HEK293 (cell line): ENCODE measurements around the gene PTPRA.
A peak's percentile ranks its signal among the peaks of the same experiment; 100 is the strongest.

ENCODE experiments used
- CTCF ChIA-PET: fragments of 350-600 bp; formaldehyde crosslinking; extraction: SDS; loops from one replicate; lab custom pipeline; 2021; ENCODE audit warnings: antibody characterized with exemption; lab: Yijun Ruan, JAX
- POLR2A ChIA-PET: fragments of 300-600 bp; formaldehyde crosslinking; extraction: SDS; loops from one replicate; lab custom pipeline; 2020; ENCODE audit warnings: antibody characterized with exemption, inconsistent platforms; lab: Yijun Ruan, JAX
- H3K27ac ChIP-seq: fragments of 200-500 bp; sonication (Bioruptor generic); 2 replicates; pipeline ENCODE4 v1.5.1; 2014; ENCODE audit warnings: low read depth, low read length, control low read depth, inconsistent platforms; ENCODE audit errors: extremely low read depth
- H3K36me3 ChIP-seq, 2 experiments: fragments of 200-500 bp in 1 of 2; sonication (Bioruptor generic) in 1 of 2; 1 replicate in 1 of 2; 2 replicates in 1 of 2; pipeline ENCODE4 v1.5.1; 2014 to 2017; ENCODE audit warnings: inconsistent platforms in 2 of 2, low read length in 2 of 2; ENCODE audit not compliant: control insufficient read depth in 2 of 2, insufficient read depth in 1 of 2
- H3K4me1 ChIP-seq: fragments of 200-500 bp; sonication (Bioruptor generic); 2 replicates; pipeline ENCODE4 v1.5.1; 2014; ENCODE audit warnings: mild to moderate bottlenecking, low read length, inconsistent platforms; ENCODE audit not compliant: control insufficient read depth, insufficient read depth
- H3K4me3 ChIP-seq: 2 replicates; pipeline ENCODE4 v1.5.1; 2011; ENCODE audit warnings: low read depth, mild to moderate bottlenecking, control low read depth, low read length, moderate library complexity
- H3K9me3 ChIP-seq: fragments of 200-500 bp; sonication (Bioruptor generic); 2 replicates; pipeline ENCODE4 v1.5.1; 2014; ENCODE audit warnings: low read depth, low read length, inconsistent platforms; ENCODE audit not compliant: control insufficient read depth, insufficient read depth
- GLIS1 ChIP-seq: fragments of 450-650 bp; formaldehyde crosslinking; IDR thresholded peaks from 2 replicates; pipeline ENCODE4 v1.5.1; 2016; ENCODE audit warnings: missing biosample characterization, missing genetic modification characterization
- ZBTB44 ChIP-seq: fragments of 450-650 bp; IDR thresholded peaks from 2 replicates; pipeline ENCODE4 v1.5.1; 2018; ENCODE audit warnings: missing biosample characterization, mild to moderate bottlenecking, missing genetic modification characterization
- ZIC2 ChIP-seq: fragments of 450-650 bp; formaldehyde crosslinking; IDR thresholded peaks from 2 replicates; pipeline ENCODE4 v1.5.1; 2016; ENCODE audit warnings: missing biosample characterization, missing genetic modification characterization
- ZNF112 ChIP-seq: fragments of 450-650 bp; formaldehyde crosslinking; IDR thresholded peaks from 2 replicates; pipeline ENCODE4 v1.5.0; 2017; ENCODE audit warnings: missing biosample characterization, missing genetic modification characterization
- ZNF423 ChIP-seq: fragments of 450-650 bp; formaldehyde crosslinking; IDR thresholded peaks from 2 replicates; pipeline ENCODE4 v1.5.1; 2016; ENCODE audit warnings: missing biosample characterization, missing genetic modification characterization
- ZNF473 ChIP-seq: fragments of 450-650 bp; formaldehyde crosslinking; IDR thresholded peaks from 2 replicates; pipeline ENCODE4 v1.5.1; 2017; ENCODE audit warnings: missing biosample characterization, missing genetic modification characterization
- ZNF530 ChIP-seq: fragments of 450-650 bp; formaldehyde crosslinking; IDR thresholded peaks from 2 replicates; pipeline ENCODE4 v1.5.1; 2016; ENCODE audit warnings: low read depth, missing biosample characterization, missing genetic modification characterization
- ZNF558 ChIP-seq: fragments of 450-650 bp; formaldehyde crosslinking; IDR thresholded peaks from 2 replicates; pipeline ENCODE4 v1.5.1; 2016; ENCODE audit warnings: missing biosample characterization, missing genetic modification characterization
- ZNF571 ChIP-seq: fragments of 450-650 bp; formaldehyde crosslinking; IDR thresholded peaks from 2 replicates; pipeline ENCODE4 v1.5.0; 2017; ENCODE audit warnings: missing biosample characterization, missing genetic modification characterization
- ZNF660 ChIP-seq: fragments of 450-650 bp; IDR thresholded peaks from 2 replicates; pipeline ENCODE4 v1.5.1; 2018; ENCODE audit warnings: missing biosample characterization, mild to moderate bottlenecking, missing genetic modification characterization
- ZNF837 ChIP-seq: fragments of 450-650 bp; formaldehyde crosslinking; IDR thresholded peaks from 2 replicates; pipeline ENCODE4 v1.5.1; 2016; ENCODE audit warnings: missing biosample characterization, missing genetic modification characterization
- ZSCAN23 ChIP-seq: fragments of 450-650 bp; formaldehyde crosslinking; IDR thresholded peaks from 2 replicates; pipeline ENCODE4 v1.5.1; 2016; ENCODE audit warnings: missing biosample characterization, missing genetic modification characterization
- TF ChIP-seq, protein P1 (sequence below): fragments of 450-650 bp; formaldehyde crosslinking; IDR thresholded peaks from 2 replicates; pipeline ENCODE4 v1.5.1; 2017; ENCODE audit warnings: missing biosample characterization, missing genetic modification characterization

The PTPRA gene

GRCh38 chr20:2849529-2849928, 23.8 kb upstream of the PTPRA start:
- H3K36me3 ChIP-seq = peaks cover 0 to 6% of the 10 kb centered on the region in 2 experiments; a peak in 2 of 3 replicates
- no peak overlapping the region for H3K4me3 ChIP-seq
- no peak overlapping the region for H3K27ac ChIP-seq
- ChIA-PET POLR2A (no interaction called here), CTCF (interaction anchor here (0.6 to 12.0 kb wide), 5 partner anchors 93 to 164 kb away, joined by 3 to 159 read pairs (median 3); no protein-coding TSS in a partner anchor)
- no peaks in the 10 kb centered on the region for H3K4me1 ChIP-seq
- no peak for TF ChIP-seq ZNF558 (tag by site-specific recombination)
- TF ChIP-seq ZNF660 (tag by site-specific recombination) = no peak
- no peaks in the 10 kb centered on the region for H3K9me3 ChIP-seq

GRCh38 chr20:2851086-2851485, 22.2 kb upstream of the PTPRA start:
- Histone ChIP-seq H3K36me3 (peaks cover 0 to 4% of the 10 kb centered on the region in 2 experiments; a peak in 2 of 3 replicates), H3K4me3 (no peak overlapping the region), H3K9me3 (no peaks in the 10 kb centered on the region), H3K27ac (no peak overlapping the region), H3K4me1 (no peaks in the 10 kb centered on the region)
- ChIA-PET CTCF (interaction anchor here (0.9 to 12.0 kb wide), 14 partner anchors 10 to 163 kb away, joined by 3 to 159 read pairs (median 7); partner anchors contain the start of genes PCED1A and VPS16), POLR2A (interaction anchor here (0.7 kb wide), 1 partner anchor 414 kb away, joined by 4 read pairs; no protein-coding TSS in a partner anchor)
- no peak for TF ChIP-seq ZNF112 (tag by site-specific recombination)
- no peak for TF ChIP-seq ZNF571 (tag by site-specific recombination)
- TF ChIP-seq ZSCAN23 (tag by site-specific recombination) = no peak
- no peak for TF ChIP-seq ZNF558 (tag by site-specific recombination)

DNA sequence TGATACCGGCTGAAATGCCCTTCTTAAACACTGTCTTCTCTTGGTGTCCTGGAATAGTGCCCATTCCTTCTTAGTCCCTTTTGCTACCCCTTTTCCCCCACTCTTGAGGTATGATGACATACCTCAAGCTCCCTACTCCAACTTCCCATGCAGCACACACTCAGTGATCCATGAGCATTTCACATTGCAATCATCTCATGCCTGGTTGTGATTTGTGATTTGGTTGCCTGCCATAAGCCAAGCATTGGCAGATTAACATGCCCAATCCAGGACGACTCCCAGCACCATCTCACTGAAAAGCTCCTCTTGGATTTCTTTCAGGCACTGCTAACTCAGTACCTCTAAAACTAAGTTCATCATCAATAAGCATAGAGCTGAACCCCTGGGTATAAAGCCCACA, 14.7 kb upstream of the PTPRA start:
- Histone ChIP-seq H3K4me1 (no peaks in the 10 kb centered on the region), H3K27ac (no peak overlapping the region), H3K4me3 (no peak overlapping the region), H3K36me3 (peaks cover 0 to 21% of the 10 kb centered on the region in 2 experiments; a peak in 2 of 3 replicates)
- POLR2A ChIA-PET = interaction anchor here (0.5 kb wide), 1 partner anchor 125 kb away, joined by 3 read pairs; no protein-coding TSS in a partner anchor
- CTCF ChIA-PET = interaction anchor here (0.5 to 2.0 kb wide), 5 partner anchors 11 to 145 kb away, joined by 3 to 8 read pairs (median 3); no protein-coding TSS in a partner anchor
- no peak for TF ChIP-seq ZNF837
- TF ChIP-seq, protein P1, sequence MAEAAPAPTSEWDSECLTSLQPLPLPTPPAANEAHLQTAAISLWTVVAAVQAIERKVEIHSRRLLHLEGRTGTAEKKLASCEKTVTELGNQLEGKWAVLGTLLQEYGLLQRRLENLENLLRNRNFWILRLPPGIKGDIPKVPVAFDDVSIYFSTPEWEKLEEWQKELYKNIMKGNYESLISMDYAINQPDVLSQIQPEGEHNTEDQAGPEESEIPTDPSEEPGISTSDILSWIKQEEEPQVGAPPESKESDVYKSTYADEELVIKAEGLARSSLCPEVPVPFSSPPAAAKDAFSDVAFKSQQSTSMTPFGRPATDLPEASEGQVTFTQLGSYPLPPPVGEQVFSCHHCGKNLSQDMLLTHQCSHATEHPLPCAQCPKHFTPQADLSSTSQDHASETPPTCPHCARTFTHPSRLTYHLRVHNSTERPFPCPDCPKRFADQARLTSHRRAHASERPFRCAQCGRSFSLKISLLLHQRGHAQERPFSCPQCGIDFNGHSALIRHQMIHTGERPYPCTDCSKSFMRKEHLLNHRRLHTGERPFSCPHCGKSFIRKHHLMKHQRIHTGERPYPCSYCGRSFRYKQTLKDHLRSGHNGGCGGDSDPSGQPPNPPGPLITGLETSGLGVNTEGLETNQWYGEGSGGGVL (tag by site-specific recombination) = 0 out of 2 replicates have a peak, but pooled peaks have one; percentile 10
- no peak for TF ChIP-seq ZNF530 (tag by site-specific recombination)
- no peak for TF ChIP-seq ZNF473 (tag by site-specific recombination)
- TF ChIP-seq ZNF423 = no peak
- TF ChIP-seq, all 188 proteins: peak for 1
- H3K9me3 ChIP-seq = no peaks in the 10 kb centered on the region

- TF ChIP-seq ZIC2 (tag by site-specific recombination) = peak; percentile 95
- no peak for TF ChIP-seq ZBTB44
- 0 out of 2 replicates have a peak, but pooled peaks have one; percentile 16 for TF ChIP-seq GLIS1 (tag by site-specific recombination)
- CTCF ChIA-PET = interaction anchor here (0.5 to 2.0 kb wide), 4 partner anchors 10 to 141 kb away, joined by 3 to 8 read pairs (median 4); no protein-coding TSS in a partner anchor
- Histone ChIP-seq H3K4me1 (no peaks in the 10 kb centered on the region), H3K9me3 (no peaks in the 10 kb centered on the region), H3K36me3 (peaks cover 0 to 29% of the 10 kb centered on the region in 2 experiments; a peak in 2 of 3 replicates), H3K27ac (no peak overlapping the region), H3K4me3 (no peak overlapping the region)
- POLR2A ChIA-PET = no interaction called here
Measured at GRCh38 chr20:2859330-2860121, 13.8 kb upstream of the PTPRA start.
